Glutamatergic neuron (in vitro differentiated cells): ENCODE measurements around the gene CTNNA2. TPM values are rescaled to one million over a fixed set of nuclear protein-coding genes. Genes with fewer than 3 reads are reported as not detected.

Experiments used
- DNase-seq: peaks from one replicate; pipeline ENCODE4 v3.0.0; 2022
- H3K27ac Mint-ChIP-seq: one replicate; pipeline ENCODE4 v1.8.0; 2020; ENCODE audit warnings: mild to moderate bottlenecking, mixed read lengths, inconsistent platforms; ENCODE audit not compliant: unreplicated experiment
- H3K27me3 Mint-ChIP-seq: one replicate; pipeline ENCODE4 v1.8.0; 2020; ENCODE audit warnings: mild to moderate bottlenecking, moderate library complexity, mixed read lengths, inconsistent platforms; ENCODE audit not compliant: unreplicated experiment
- H3K36me3 Mint-ChIP-seq: one replicate; pipeline ENCODE4 v1.8.0; 2020; ENCODE audit warnings: mild to moderate bottlenecking, mixed read lengths, inconsistent platforms; ENCODE audit not compliant: unreplicated experiment
- H3K4me1 Mint-ChIP-seq: one replicate; pipeline ENCODE4 v1.8.0; 2020; ENCODE audit warnings: mild to moderate bottlenecking, low read depth, mixed read lengths, inconsistent platforms; ENCODE audit not compliant: unreplicated experiment
- H3K4me3 Mint-ChIP-seq: one replicate; pipeline ENCODE4 v1.8.0; 2020; ENCODE audit warnings: mild to moderate bottlenecking, mixed read lengths, inconsistent platforms; ENCODE audit not compliant: unreplicated experiment
- H3K9me3 Mint-ChIP-seq: one replicate; pipeline ENCODE4 v1.8.0; 2020; ENCODE audit warnings: mild to moderate bottlenecking, moderate library complexity, mixed read lengths, inconsistent platforms; ENCODE audit not compliant: unreplicated experiment
- total RNA-seq: library from RNA; stranded (reverse); fragmentation: NEBNext Ultra II Directional; extraction: Animal tissue kit (Norgen Biotek cat#: 25700); gene quantifications from one replicate; pipeline ENCODE4 v1.2.1, GENCODE V29; 2021; ENCODE audit not compliant: unreplicated experiment
- TF ChIP-seq, protein P1 (sequence below): fragments of 200-600 bp; sonication (generic); IDR thresholded peaks from one replicate; pipeline ENCODE4 v1.5.0; 2021; ENCODE audit not compliant: partially characterized antibody, unreplicated experiment

CTNNA2 gene
- total RNA-seq, 1 donor from 2014 or later, result 76.2 TPM

DNA sequence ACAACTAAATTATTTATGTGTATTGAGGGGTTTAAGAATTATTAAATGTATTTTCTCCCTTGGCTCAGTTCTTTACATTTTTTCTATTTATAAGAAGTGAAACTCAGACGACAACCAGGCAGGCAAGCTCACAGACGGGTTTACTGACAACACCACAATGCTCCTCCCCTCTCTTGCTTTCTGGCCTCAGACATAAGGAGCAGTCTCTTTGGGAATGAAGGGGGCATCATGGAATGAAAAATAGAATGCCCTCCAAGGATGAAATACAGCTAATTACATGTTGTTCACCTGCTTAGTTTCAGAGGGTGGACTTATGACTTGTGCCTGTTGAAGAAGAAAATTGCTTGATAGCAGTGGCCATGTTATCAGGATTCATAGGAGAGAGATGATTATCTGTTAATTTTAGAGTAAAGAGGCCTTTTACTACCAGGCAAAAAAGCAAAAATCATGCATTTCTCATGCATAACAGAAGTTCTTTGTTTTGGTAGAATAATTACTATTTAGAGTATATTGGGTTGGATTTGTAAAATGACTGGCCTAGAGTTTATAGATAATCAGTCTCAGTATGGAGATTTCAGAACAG, 963.8 kb downstream of the CTNNA2 start:
- DNase-seq, result no peak

GRCh38 chr2:80482276-80482675, 969.4 kb downstream of the CTNNA2 start:
- H3K27ac Mint-ChIP-seq, result no peak overlapping the region
- DNase-seq, result no peak
- no peaks in the 10 kb centered on the region for H3K36me3 Mint-ChIP-seq
- TF ChIP-seq, protein P1, sequence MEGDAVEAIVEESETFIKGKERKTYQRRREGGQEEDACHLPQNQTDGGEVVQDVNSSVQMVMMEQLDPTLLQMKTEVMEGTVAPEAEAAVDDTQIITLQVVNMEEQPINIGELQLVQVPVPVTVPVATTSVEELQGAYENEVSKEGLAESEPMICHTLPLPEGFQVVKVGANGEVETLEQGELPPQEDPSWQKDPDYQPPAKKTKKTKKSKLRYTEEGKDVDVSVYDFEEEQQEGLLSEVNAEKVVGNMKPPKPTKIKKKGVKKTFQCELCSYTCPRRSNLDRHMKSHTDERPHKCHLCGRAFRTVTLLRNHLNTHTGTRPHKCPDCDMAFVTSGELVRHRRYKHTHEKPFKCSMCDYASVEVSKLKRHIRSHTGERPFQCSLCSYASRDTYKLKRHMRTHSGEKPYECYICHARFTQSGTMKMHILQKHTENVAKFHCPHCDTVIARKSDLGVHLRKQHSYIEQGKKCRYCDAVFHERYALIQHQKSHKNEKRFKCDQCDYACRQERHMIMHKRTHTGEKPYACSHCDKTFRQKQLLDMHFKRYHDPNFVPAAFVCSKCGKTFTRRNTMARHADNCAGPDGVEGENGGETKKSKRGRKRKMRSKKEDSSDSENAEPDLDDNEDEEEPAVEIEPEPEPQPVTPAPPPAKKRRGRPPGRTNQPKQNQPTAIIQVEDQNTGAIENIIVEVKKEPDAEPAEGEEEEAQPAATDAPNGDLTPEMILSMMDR, result no peak
- no peaks in the 10 kb centered on the region for H3K4me1 Mint-ChIP-seq
- no peaks in the 10 kb centered on the region for H3K27me3 Mint-ChIP-seq
- H3K9me3 Mint-ChIP-seq, result no peaks in the 10 kb centered on the region
- H3K4me3 Mint-ChIP-seq, result no peak overlapping the region

More for the DNA sequence above, 963.8 kb downstream of the CTNNA2 start:
- Mint-ChIP-seq H3K4me1 (peaks cover 22% of the 10 kb centered on the region), H3K4me3 (no peak overlapping the region), H3K9me3 (peaks cover 2% of the 10 kb centered on the region), H3K27ac (no peak overlapping the region), H3K36me3 (no peaks in the 10 kb centered on the region), H3K27me3 (no peaks in the 10 kb centered on the region)
- TF ChIP-seq, protein P1, result no peak

DNA sequence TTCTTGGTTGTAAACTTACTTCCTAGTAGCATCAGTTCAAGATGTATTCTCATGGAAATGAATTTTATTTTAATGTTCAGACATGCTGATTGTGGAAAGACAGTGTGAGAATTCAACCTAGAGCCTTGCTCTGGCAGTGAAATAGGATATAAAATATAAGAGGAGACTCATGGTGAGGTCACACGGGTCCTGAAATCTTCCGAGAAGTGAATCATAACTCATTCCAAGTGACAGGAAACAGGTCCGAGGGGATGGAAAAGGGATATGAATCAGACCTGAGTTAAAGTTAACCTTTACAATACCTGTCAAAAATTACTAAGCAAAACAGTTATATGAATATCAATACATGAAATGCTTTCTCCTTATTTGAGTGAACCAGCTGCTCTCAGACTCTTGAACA, 976.9 kb downstream of the CTNNA2 start:
- TF ChIP-seq, protein P1, result no peak
- DNase-seq, result no peak
- no peaks in the 10 kb centered on the region for H3K36me3 Mint-ChIP-seq
- H3K27ac Mint-ChIP-seq, result no peak overlapping the region
- H3K4me3 Mint-ChIP-seq, result no peak overlapping the region
- H3K9me3 Mint-ChIP-seq, result no peaks in the 10 kb centered on the region
- H3K4me1 Mint-ChIP-seq, result no peaks in the 10 kb centered on the region
- H3K27me3 Mint-ChIP-seq, result no peaks in the 10 kb centered on the region

DNA sequence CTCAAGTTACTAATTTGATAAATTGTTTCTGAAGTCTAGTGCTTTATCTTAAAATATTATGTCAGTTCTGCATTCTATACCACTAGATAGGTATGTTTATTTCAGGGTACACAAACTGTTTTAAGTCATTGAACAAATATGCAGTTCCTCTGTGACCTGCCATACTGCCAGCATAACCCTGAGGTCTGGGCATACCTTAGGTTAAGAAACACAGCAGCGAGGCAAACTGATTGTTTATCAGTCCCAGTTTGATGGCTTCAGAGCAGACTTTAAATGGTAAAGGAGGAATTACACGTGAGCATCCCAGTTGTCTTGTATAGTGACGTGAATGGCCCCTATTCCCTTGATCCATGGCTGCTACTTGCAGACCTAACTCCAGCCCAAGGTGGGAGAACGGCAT, 978.1 kb downstream of the CTNNA2 start:
- H3K36me3 Mint-ChIP-seq, result no peaks in the 10 kb centered on the region
- no peaks in the 10 kb centered on the region for H3K9me3 Mint-ChIP-seq
- H3K27me3 Mint-ChIP-seq, result no peaks in the 10 kb centered on the region
- no peak overlapping the region for H3K27ac Mint-ChIP-seq
- no peak overlapping the region for H3K4me3 Mint-ChIP-seq
- no peaks in the 10 kb centered on the region for H3K4me1 Mint-ChIP-seq
- no peak for DNase-seq
- TF ChIP-seq, protein P1, result no peak

DNA sequence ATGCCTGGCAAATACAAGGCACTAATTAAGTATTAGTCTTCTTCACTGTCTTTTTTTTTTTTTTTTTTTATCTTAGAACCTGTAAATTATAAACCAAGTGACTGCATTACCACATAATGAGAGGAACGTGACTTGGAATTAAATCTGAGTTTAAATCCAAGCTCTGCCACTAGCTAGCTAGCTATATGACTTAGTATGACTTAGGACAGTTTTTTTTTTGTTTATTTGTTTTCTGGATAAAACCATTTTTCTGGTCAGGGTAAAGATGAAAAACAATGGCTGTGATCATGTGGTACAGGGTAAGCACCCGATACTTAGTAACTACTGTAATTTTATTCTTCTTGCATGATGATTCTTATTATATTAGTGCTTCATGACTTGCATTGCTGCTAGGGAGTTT, 983.5 kb downstream of the CTNNA2 start:
- Mint-ChIP-seq H3K4me3 (no peak overlapping the region), H3K36me3 (no peaks in the 10 kb centered on the region), H3K27ac (no peak overlapping the region), H3K9me3 (no peaks in the 10 kb centered on the region), H3K4me1 (no peaks in the 10 kb centered on the region), H3K27me3 (no peaks in the 10 kb centered on the region)
- no peak for DNase-seq
- TF ChIP-seq, protein P1, result no peak
